Measurements from ENCODE around the gene C1orf159.

The C1orf159 gene

DNA sequence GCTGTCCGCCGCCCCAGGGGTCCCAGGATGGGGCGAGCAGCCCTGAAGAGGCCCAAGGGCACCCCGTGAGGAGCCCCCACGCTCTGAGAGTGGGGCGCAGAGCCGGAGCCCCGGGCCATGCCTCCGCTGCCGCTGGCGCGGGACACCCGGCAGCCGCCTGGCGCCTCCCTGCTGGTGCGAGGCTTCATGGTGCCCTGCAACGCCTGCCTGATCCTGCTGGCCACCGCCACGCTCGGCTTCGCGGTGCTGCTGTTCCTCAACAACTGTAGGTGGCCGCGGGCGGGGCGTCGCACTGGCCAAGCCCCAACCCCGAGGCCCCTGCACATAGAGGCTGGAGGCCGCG, 81.5 kb downstream of the C1orf159 start:
- DNase-seq = no peak

DNA sequence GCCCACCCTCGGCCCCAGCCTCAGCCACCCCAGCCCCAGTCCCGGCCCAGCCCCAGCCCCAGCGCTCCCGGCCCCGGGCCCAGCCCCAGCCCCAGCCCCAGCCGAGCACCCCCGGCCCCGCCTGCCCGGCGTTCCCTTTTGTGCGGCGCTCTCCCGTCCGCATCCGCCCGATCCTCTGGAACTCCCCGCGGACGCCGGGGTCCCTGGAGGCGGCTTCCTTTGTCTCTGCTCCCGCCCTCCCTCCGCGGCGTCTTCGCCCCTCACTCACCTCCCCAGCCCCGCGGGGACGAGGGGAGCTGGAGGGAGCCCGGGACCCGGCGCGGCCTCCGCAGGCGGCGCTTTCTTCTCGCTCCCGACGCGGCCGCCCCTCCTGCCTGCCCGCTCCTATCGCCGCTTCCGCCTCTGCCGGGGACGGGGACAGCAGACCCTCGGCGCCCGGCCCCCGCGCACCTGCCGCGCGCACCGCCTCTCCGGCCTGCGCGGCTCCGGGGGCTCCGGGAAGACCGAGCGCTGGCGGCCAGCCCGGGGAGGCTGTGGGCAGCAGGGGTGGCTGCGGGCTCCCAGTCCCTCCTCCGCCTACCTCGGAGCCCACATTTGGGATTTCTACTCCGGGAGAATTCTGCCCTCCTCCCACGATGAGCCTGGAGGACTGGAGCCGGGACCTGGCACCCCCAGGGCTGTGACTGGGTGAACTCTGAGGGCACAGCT, 82.0 kb downstream of the C1orf159 start:
- DNase-seq = no peak

DNA sequence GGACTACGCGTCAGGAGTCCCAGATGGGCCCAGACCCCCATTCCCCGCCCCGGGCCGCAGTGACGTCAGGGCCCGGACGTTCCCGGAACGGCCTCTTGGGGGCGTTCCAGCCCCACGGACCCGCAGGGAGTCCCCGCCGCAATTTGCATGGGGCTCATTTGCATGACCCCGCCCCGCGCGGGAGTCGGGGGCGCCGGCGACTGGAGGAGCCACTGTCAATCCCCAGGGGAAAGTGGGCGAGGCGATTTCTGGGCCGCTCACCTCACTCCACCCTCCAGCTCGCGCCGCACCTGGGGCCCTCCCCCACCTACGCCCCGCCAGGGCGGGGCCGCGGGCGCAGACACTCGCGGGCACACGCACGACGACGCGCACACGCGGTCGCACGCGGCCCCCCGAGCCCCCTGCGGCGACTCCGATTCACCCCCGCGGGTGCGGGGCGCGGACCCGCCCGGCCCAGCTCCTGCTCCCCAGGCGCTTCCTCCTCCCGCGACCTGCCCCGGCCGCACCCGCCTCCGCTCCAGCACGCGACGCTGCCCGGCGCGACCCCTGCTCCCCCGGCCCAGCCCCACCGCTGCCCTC, 82.8 kb downstream of the C1orf159 start:
- DNase-seq = peak; percentile 75

DNA sequence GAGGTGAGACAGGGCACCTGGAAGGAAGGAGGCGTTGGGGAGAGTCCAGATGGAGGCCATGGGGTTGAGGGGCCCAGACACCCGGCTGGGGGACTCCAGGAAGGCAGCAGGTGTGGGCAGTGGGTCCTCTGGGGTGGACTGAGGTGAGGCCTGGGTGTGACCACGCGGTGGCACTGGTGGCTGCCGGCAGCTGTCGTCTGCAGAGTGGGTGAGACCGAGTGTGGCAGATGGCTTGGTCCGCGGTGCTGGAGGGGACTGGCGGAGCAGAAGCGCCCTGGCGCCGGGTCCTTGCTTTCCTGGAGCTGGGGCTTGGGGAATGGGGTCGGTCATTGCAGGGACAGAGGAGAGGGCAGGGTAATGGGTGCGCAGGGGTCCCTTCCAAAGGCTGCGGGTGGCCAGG, 83.5 kb downstream of the C1orf159 start:
- no peak for DNase-seq

Data from fibroblast of skin of back (primary cell).